ENCODE data around the gene CAD.
"Not testable (repeated sequence)": the region's sequence is repeated elsewhere in the genome, so short reads cannot be mapped to it uniquely, and the experiment has no call there.

Gene CAD

GRCh38 chr2:27262379-27263286 lies 45.5 kb downstream of the CAD start, which contains the start of gene SLC30A3:
TSS of gene SLC30A3 (minus strand) at chr2:27263047. CDS start at chr2:27262906, 141 bp downstream.
- no peak for TF ChIP-seq CTCF (IDR thresholded peaks at IDR 0.05; ENCODE audit: insufficient read depth, low read depth, low read length, missing control alignments)
- peak within 1 kb of the TSS; percentile 12 for H3K4me3 ChIP-seq (ENCODE audit: low read length)
- peak; percentile 54 for DNase-seq (ENCODE audit: low read depth)

GRCh38 chr2:27263287-27264252 lies 46.4 kb downstream of the CAD start:
- no peak for TF ChIP-seq CTCF (IDR thresholded peaks at IDR 0.05; ENCODE audit: insufficient read depth, low read depth, low read length, missing control alignments)
- no peak for DNase-seq (ENCODE audit: low read depth)
- peak overlapping the region; percentile 12 for H3K4me3 ChIP-seq (ENCODE audit: low read length)

GRCh38 chr2:27264253-27264752 lies 47.1 kb downstream of the CAD start:
- no peak overlapping the region for H3K4me3 ChIP-seq (ENCODE audit: low read length)
- TF ChIP-seq CTCF (IDR thresholded peaks at IDR 0.05; ENCODE audit: insufficient read depth, low read depth, low read length, missing control alignments), result no peak
- no peak for DNase-seq (ENCODE audit: low read depth)

- DNase-seq (ENCODE audit: low read depth), result peak; percentile 43
- no peak for TF ChIP-seq CTCF (IDR thresholded peaks at IDR 0.05; ENCODE audit: insufficient read depth, low read depth, low read length, missing control alignments)
- no peak overlapping the region for H3K4me3 ChIP-seq (ENCODE audit: low read length)
Observed at GRCh38 chr2:27264753-27265535, 47.8 kb downstream of the CAD start.

- no peak for DNase-seq (ENCODE audit: low read depth)
- H3K4me3 ChIP-seq (ENCODE audit: low read length), result no peak overlapping the region
- TF ChIP-seq CTCF (IDR thresholded peaks at IDR 0.05; ENCODE audit: insufficient read depth, low read depth, low read length, missing control alignments), result no peak
Observed at GRCh38 chr2:27265536-27265870, 48.3 kb downstream of the CAD start.

- DNase-seq (ENCODE audit: low read depth), result not testable (repeated sequence)
Observed at GRCh38 chr2:27268296-27268695, 51.1 kb downstream of the CAD start.

More at GRCh38 chr2:27268296-27268695, 51.1 kb downstream of the CAD start:
- not testable (repeated sequence) for H3K4me3 ChIP-seq (ENCODE audit: low read length)
